ENCODE results near the gene VPS41.

The VPS41 gene

GRCh38 chr7:38942431-38943051, 33.5 kb upstream of the VPS41 start:
- H3K4me3 ChIP-seq (ENCODE audit: control insufficient read depth, low read depth, low read length), result no peak overlapping the region
- no peak for TF ChIP-seq CTCF (IDR thresholded peaks at IDR 0.05; ENCODE audit: control insufficient read depth, insufficient read depth, low read depth, low read length, missing control alignments)
- DNase-seq (ENCODE audit: low read depth), result no peak

DNA sequence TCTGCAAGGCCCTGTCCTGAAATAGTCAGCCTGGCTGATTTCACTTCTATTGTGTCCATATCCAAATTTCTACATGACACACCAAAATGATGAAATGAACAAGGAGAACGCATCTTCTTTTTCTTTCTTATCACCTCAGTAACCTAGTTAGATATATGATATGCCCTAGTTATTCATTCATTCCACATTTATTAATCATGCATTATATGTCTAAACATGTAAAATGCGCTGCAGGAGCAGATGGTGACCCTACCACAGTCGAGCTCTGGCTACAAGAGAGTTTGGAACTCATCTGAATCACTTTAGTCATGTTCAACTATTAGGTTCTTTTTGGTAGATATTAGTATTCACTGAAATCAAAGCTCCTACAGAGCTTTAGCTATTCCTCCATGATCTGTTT, 31.8 kb upstream of the VPS41 start:
- TF ChIP-seq CTCF (IDR thresholded peaks at IDR 0.05; ENCODE audit: control insufficient read depth, insufficient read depth, low read depth, low read length, missing control alignments), result no peak
- no peak overlapping the region for H3K4me3 ChIP-seq (ENCODE audit: control insufficient read depth, low read depth, low read length)
- no peak for DNase-seq (ENCODE audit: low read depth)

DNA sequence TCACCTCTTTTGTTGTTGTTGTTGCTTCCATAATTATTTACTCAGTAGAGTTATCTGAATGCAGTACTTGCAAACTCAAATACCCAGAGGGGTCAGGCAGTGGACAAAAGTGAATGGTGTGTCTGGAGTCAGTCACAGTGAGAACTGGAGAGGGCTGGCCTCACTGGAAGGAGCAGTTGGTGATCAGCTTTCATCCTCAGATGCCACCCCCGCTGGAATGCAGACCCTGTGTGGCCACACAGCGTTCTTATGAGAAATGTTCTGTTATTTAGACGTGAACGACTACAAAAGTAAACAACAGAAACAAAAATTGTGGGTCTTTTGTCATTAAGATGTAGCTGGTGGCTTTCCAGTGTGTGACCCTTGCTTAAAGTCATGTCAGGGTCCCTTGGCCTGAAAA, 29.6 kb upstream of the VPS41 start:
- no peak for DNase-seq (ENCODE audit: low read depth)
- no peak for TF ChIP-seq CTCF (IDR thresholded peaks at IDR 0.05; ENCODE audit: control insufficient read depth, insufficient read depth, low read depth, low read length, missing control alignments)

GRCh38 chr7:38938001-38938485, 29.1 kb upstream of the VPS41 start:
- H3K4me3 ChIP-seq (ENCODE audit: control insufficient read depth, low read depth, low read length), result no peak overlapping the region
- DNase-seq (ENCODE audit: low read depth), result no peak
- no peak for TF ChIP-seq CTCF (IDR thresholded peaks at IDR 0.05; ENCODE audit: control insufficient read depth, insufficient read depth, low read depth, low read length, missing control alignments)

More for the DNA sequence above, 29.6 kb upstream of the VPS41 start:
- no peak overlapping the region for H3K4me3 ChIP-seq (ENCODE audit: control insufficient read depth, low read depth, low read length)

DNA sequence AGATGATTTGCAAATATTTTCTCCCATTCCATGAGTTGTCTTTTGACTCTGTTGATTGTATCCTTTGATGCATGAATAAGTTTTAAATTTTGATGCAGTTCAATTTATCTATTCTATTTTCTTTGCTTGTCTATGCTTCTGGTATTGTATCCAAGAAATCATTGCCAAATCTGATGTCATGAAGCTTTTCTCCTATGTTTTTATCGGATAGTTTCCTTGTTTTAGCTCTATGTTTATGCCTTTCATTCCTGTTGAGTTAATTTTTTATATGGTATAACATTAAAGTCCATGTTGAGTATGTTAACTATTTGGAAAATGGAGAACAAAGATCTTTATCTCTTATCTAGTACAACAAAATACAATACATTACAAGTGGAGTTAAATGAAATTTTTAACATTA, 27.6 kb upstream of the VPS41 start:
- no peak for TF ChIP-seq CTCF (IDR thresholded peaks at IDR 0.05; ENCODE audit: control insufficient read depth, insufficient read depth, low read depth, low read length, missing control alignments)
- no peak overlapping the region for H3K4me3 ChIP-seq (ENCODE audit: control insufficient read depth, low read depth, low read length)
- no peak for DNase-seq (ENCODE audit: low read depth)

DNA sequence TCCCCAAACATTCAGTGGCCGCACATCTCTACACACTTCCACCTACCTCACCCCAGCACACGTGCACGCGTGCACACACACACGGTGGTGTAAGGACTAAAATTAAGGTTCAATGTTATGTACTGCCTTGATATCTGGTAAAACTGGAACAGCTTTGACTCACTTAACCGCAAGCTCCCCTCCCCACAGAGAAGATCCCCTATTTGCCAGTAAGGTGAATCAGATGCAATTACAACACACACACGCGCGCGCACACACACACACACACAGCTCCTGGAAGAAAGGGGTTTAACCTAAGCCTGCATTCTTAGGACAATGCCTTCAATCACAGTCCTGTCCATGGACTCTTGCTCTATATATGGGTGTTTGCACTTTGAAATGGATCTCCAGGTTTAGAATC, 25.5 kb upstream of the VPS41 start:
- TF ChIP-seq CTCF (IDR thresholded peaks at IDR 0.05; ENCODE audit: control insufficient read depth, insufficient read depth, low read depth, low read length, missing control alignments), result no peak
- H3K4me3 ChIP-seq (ENCODE audit: control insufficient read depth, low read depth, low read length), result no peak overlapping the region
- DNase-seq (ENCODE audit: low read depth), result no peak

Data from AG09309 (cell line).